Measurements from ENCODE around the gene ZCCHC18. TPM values are rescaled to one million over a fixed set of nuclear protein-coding genes. Genes with fewer than 3 reads are reported as not detected.
"Not testable (repeated sequence)": the region's sequence is repeated elsewhere in the genome, so short reads cannot be mapped to it uniquely, and the experiment has no call there.

Gene ZCCHC18
- total RNA-seq (2014; rRNA removed; shearing (Covaris generic)): 1.4 TPM in 1 of 2 replicates, not detected in the other
- 0.57 and 0.58 TPM in 2 replicates for polyA plus RNA-seq (2016; fragmentation: Nextera tagmentation; extraction: Ambion mirVana)

- in situ Hi-C loops (cut with MboI): loop anchor here (25.0 kb wide), 1 partner anchor 275 kb away; the partner anchor contains the start of gene RAB9B
- Histone ChIP-seq H3K4me1 (ENCODE audit: insufficient read depth) (no peaks in the 10 kb centered on the region), H3K4me2 (ENCODE audit: unreplicated experiment) (peak within 1 kb of the TSS; percentile 83), H2AFZ (peak within 1 kb of the TSS; percentile 90), H3K27me3 (replicated peaks; ENCODE audit: insufficient read depth) (no peaks in the 10 kb centered on the region), H3K79me2 (ENCODE audit: insufficient read depth) (no peaks in the 10 kb centered on the region), H3K9me2 (ENCODE audit: insufficient read depth) (no peaks in the 10 kb centered on the region), H3K27ac (no peak within 1 kb of the TSS), H3K9ac (peak within 1 kb of the TSS; percentile 72), H3K9me3 (ENCODE audit: low read depth) (no peaks in the 10 kb centered on the region), H4K20me1 (ENCODE audit: insufficient read depth) (no peaks in the 10 kb centered on the region), H3K36me3 (ENCODE audit: low read depth) (no peaks in the 10 kb centered on the region), H3F3A (ENCODE audit: insufficient read depth) (no peaks in the 10 kb centered on the region), H3K4me3 (peak within 1 kb of the TSS; percentile 79)
- peak; percentile 66 for DNase-seq
- WGBS, 2 experiments (ENCODE audit: low coverage in 1 of 2, low lambda C conversion rate in 2 of 2, missing lambda C conversion rate in 2 of 2): 1 to 2% methylated on average over 19 to 27 of the region's 67 CpGs
- TF ChIP-seq EZH2phosphoT487 (IDR thresholded peaks at IDR 0.05; ENCODE audit: insufficient read depth, low read depth) (no peak), EZH2 (IDR thresholded peaks at IDR 0.05; ENCODE audit: insufficient read depth, poor library complexity, severe bottlenecking) (no peak)
These were observed at the start of gene ZCCHC18 for GRCh38 chrX:104112326-104112951. ZCCHC18 (plus strand) TSS chrX:104112523; CDS start chrX:104114112, 1,589 bp downstream.

- H3K36me3 ChIP-seq (ENCODE audit: low read depth); H3F3A ChIP-seq (ENCODE audit: insufficient read depth); H3K4me1 ChIP-seq (ENCODE audit: insufficient read depth); H3K9me3 ChIP-seq (ENCODE audit: low read depth); H3K9me2 ChIP-seq (ENCODE audit: insufficient read depth); H3K4me3 ChIP-seq; H2AFZ ChIP-seq; H3K27ac ChIP-seq; DNase-seq; H3K4me2 ChIP-seq (ENCODE audit: unreplicated experiment); H3K27me3 ChIP-seq (replicated peaks; ENCODE audit: insufficient read depth); H3K79me2 ChIP-seq (ENCODE audit: insufficient read depth); in situ Hi-C loops (cut with MboI); H4K20me1 ChIP-seq (ENCODE audit: insufficient read depth); H3K9ac ChIP-seq: not testable (repeated sequence)
- WGBS, 2 experiments (ENCODE audit: low coverage in 1 of 2, low lambda C conversion rate in 2 of 2, missing lambda C conversion rate in 2 of 2): 72 to 80% methylated on average over 8 to 9 of the region's 18 CpGs
These were observed 49.7 kb upstream of the ZCCHC18 start for GRCh38 chrX:104062636-104063035.

- no CpG with 5 or more reads among the region's 46 CpGs for WGBS, 2 experiments (ENCODE audit: low coverage in 1 of 2, low lambda C conversion rate in 2 of 2, missing lambda C conversion rate in 2 of 2)
- H3K4me3 ChIP-seq: not testable (repeated sequence)
These were observed 36.4 kb upstream of the ZCCHC18 start, which contains the start of gene TMSB15C for GRCh38 chrX:104075778-104076445. TMSB15C (minus strand) TSS chrX:104076236.

GRCh38 chrX:104077854-104078253 lies 34.5 kb upstream of the ZCCHC18 start:
- WGBS, 2 experiments (ENCODE audit: low coverage in 1 of 2, low lambda C conversion rate in 2 of 2, missing lambda C conversion rate in 2 of 2): no CpG with 5 or more reads among the region's 6 CpGs
- H3K9me2 ChIP-seq (ENCODE audit: insufficient read depth); in situ Hi-C loops (cut with MboI): not testable (repeated sequence)

More at GRCh38 chrX:104075778-104076445, 36.4 kb upstream of the ZCCHC18 start, which contains the start of gene TMSB15C:
- H3F3A ChIP-seq (ENCODE audit: insufficient read depth); H3K27ac ChIP-seq; H3K4me1 ChIP-seq (ENCODE audit: insufficient read depth); H3K4me2 ChIP-seq (ENCODE audit: unreplicated experiment); H3K27me3 ChIP-seq (replicated peaks; ENCODE audit: insufficient read depth); H2AFZ ChIP-seq; H3K79me2 ChIP-seq (ENCODE audit: insufficient read depth); H4K20me1 ChIP-seq (ENCODE audit: insufficient read depth); H3K9me2 ChIP-seq (ENCODE audit: insufficient read depth); H3K9ac ChIP-seq; in situ Hi-C loops (cut with MboI); DNase-seq; H3K9me3 ChIP-seq (ENCODE audit: low read depth); H3K36me3 ChIP-seq (ENCODE audit: low read depth): not testable (repeated sequence)

More at GRCh38 chrX:104077854-104078253, 34.5 kb upstream of the ZCCHC18 start:
- DNase-seq; H3K36me3 ChIP-seq (ENCODE audit: low read depth); H3K4me2 ChIP-seq (ENCODE audit: unreplicated experiment); H3K27ac ChIP-seq; H3K4me1 ChIP-seq (ENCODE audit: insufficient read depth); H3K9ac ChIP-seq; H3K27me3 ChIP-seq (replicated peaks; ENCODE audit: insufficient read depth); H3F3A ChIP-seq (ENCODE audit: insufficient read depth); H2AFZ ChIP-seq; H3K4me3 ChIP-seq; H3K9me3 ChIP-seq (ENCODE audit: low read depth); H4K20me1 ChIP-seq (ENCODE audit: insufficient read depth); H3K79me2 ChIP-seq (ENCODE audit: insufficient read depth): not testable (repeated sequence)

Data from GM23248 (cell line).